Stimulated activated CD4-positive, alpha-beta T cell treated with anti-CD3 and anti-CD28 coated beads, Interleukin-4, amount 100 ng/mL, for 48 hours (primary cell): ENCODE results near the gene MGAT2.
"Not testable (repeated sequence)": the region's sequence is repeated elsewhere in the genome, so short reads cannot be mapped to it uniquely, and the experiment has no call there.

Source experiments
- DNase-seq, 2 donors: peaks; one replicate each; pipeline ENCODE4 v3.0.0-alpha.2; 2020; ENCODE audit warnings: low read depth in 2 of 2

The MGAT2 gene

GRCh38 chr14:49654511-49654910, 33.9 kb downstream of the MGAT2 start:
- no peak for DNase-seq

DNA sequence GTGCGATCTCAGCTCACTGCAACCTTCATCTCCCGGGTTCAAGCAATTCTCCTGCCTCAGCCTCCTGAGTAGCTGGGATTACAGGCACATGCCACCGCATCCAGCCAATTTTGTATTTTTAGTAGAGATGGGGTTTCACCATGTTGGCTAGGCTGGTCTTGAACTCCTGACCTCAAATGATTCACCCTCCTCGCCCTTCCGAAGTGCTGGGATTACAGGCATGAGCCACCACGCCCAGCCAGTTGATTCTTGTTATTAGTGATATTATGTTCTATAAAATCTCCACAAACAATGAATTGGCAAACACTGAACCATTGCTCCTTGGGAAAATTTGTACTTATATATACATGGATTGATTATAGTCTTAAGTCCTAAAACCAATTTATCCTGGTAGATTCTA, 36.9 kb downstream of the MGAT2 start:
- not testable (repeated sequence) for DNase-seq

DNA sequence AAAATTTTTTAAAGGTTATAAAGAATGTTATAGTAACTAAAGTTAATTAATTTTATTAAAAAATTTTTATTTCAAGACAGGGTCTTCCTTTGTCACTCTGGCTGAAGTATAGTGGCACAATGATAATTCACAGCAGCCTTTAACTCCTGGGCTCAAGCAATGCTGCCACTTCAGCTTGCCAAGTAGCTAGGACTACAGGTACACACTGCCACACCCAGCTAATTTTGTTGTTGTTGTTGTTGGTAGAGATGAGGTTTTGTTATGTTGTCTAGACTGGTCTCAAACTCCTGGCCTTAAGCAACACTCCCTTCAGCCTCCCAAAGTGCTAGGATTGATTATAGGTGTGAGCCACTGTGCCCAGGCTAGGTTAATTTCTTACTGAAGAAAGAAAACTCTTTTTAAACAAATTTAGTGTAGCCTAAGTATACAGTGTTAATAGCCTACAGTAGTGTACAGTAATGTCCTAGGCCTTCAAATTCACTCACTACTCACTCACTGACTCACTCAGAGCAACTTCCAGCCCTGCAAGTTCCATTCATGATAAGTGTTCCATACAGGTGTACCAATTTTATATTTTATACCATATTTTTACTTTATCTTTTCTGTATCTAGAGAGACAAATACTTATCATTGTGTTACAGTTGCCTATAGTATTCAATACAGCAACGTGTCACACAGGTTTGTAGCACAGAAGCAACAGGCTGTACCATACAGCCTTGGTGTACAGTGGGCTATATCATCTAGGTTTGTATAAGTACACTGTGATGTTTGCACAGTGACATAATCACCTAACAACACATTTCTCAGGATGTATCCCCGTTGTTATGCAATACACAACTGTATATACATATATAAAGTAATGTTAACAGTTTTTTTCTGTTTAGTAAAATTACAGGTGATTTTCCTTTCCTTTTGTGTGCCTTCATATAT, 39.2 kb downstream of the MGAT2 start:
- no peak for DNase-seq

- DNase-seq = no peak
Observed at GRCh38 chr14:49670475-49670874, 49.9 kb downstream of the MGAT2 start.
